Lower leg skin (tissue), 4 donors: Measurements from ENCODE around the gene PHKG2. TPM values are rescaled to one million over a fixed set of nuclear protein-coding genes. Genes with fewer than 3 reads are reported as not detected.

Source experiments
- DNase-seq, 2 donors: peaks; one replicate each; pipeline ENCODE4 v3.0.0-alpha.2; 2019; ENCODE audit warnings: low spot score in 2 of 2
- H3K4me3 ChIP-seq: fragments of 200-600 bp; sonication (generic); 2 replicates; pipeline ENCODE4 v1.5.1; 2017; ENCODE audit warnings: mild to moderate bottlenecking, low read depth; ENCODE audit not compliant: poor library complexity, severe bottlenecking
- CTCF ChIP-seq, 3 donors: fragments of 450-650 bp; IDR thresholded peaks; one replicate each; pipeline ENCODE4 v1.5.1; 2016; ENCODE audit warnings: antibody characterized with exemption in 3 of 3, mild to moderate bottlenecking in 3 of 3, moderate library complexity in 2 of 3
- POLR2A ChIP-seq, 2 donors: fragments of 450-650 bp; IDR thresholded peaks; one replicate each; pipeline ENCODE4 v1.6.1; 2016 to 2017; ENCODE audit warnings: antibody characterized with exemption in 2 of 2, mild to moderate bottlenecking in 1 of 2, moderate library complexity in 1 of 2
- WGBS, 2 donors: methylation state at CpG; one replicate each; pipeline ENCODE4 v1.1.5; 2018; 5-methylcytosine and 5-hydroxymethylcytosine counted together
- intact Hi-C: fragments of 100-400 bp; cut with DNase I; formaldehyde crosslinking; loops from one replicate; pipeline ENCODE4 v1.15.0; 2023; ENCODE audit warnings: low total_unique reads
- total RNA-seq, 4 donors: library from RNA; depleted of rRNA; stranded (reverse); fragments of >200 nt; gene quantifications; one replicate each; pipeline ENCODE4 v1.1.0, GENCODE V29; 2016

PHKG2 gene
- total RNA-seq, 4 donors from 2014 or later = 20.6 to 39.5 (median 31.5) TPM

GRCh38 chr16:30777591-30778297 lies 29.5 kb downstream of the PHKG2 start:
- no peak overlapping the region for H3K4me3 ChIP-seq
- no peak for TF ChIP-seq CTCF (IDR thresholded peaks at IDR 0.05)
- no peak for TF ChIP-seq POLR2A (IDR thresholded peaks at IDR 0.05)
- DNase-seq = no peak
- WGBS, 2 donors = 75 to 88% methylated on average over 3 to 7 of the region's 7 CpGs
- intact Hi-C loops = loop anchor here (10.0 kb wide), 1 partner anchor 53 kb away; no protein-coding TSS in a partner anchor

- intact Hi-C loops = loop anchor here (10.0 kb wide), 1 partner anchor 54 kb away; no protein-coding TSS in a partner anchor
- no peak for DNase-seq
- TF ChIP-seq POLR2A (IDR thresholded peaks at IDR 0.05) = no peak
- no peak for TF ChIP-seq CTCF (IDR thresholded peaks at IDR 0.05)
- 81 to 82% methylated on average over 14 of the region's 14 CpGs for WGBS, 2 donors
- no peak overlapping the region for H3K4me3 ChIP-seq
Observed at GRCh38 chr16:30778549-30779244, 30.5 kb downstream of the PHKG2 start.

- H3K4me3 ChIP-seq = no peak overlapping the region
- no peak for TF ChIP-seq POLR2A (IDR thresholded peaks at IDR 0.05)
- TF ChIP-seq CTCF (IDR thresholded peaks at IDR 0.05) = no peak
- intact Hi-C loops = loop anchor here (10.0 kb wide), 1 partner anchor 55 kb away; no protein-coding TSS in a partner anchor
- no peak for DNase-seq
- WGBS, 2 donors = 84 to 89% methylated on average over 6 of the region's 6 CpGs
Observed at GRCh38 chr16:30779596-30779995, 31.4 kb downstream of the PHKG2 start.

- WGBS, 2 donors = 80 to 94% methylated on average over 3 of the region's 3 CpGs
- DNase-seq = no peak
- intact Hi-C loops = no loop called here
Observed at GRCh38 chr16:30780021-30780420, 31.8 kb downstream of the PHKG2 start.

DNA sequence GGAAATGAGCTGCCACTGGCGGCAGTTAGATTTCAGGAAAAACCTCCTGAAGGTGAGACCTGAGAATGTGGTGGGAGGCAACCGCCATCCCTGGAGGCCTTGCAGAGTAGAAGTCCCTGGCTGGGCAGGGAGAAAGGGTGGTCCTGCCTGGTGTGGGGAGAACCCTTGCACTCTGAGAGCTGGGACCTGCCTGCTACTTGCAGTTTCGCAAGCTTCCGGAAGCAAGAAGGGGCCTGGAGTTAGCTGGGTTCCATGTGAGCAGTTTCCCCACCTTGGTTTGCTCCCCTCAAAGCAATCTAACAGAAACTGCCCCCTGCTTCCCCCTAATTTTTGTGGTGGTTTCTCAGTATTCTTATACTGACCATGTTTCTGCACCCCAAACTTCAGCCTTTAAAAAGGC lies 32.3 kb downstream of the PHKG2 start:
- DNase-seq = no peak
- no peak overlapping the region for H3K4me3 ChIP-seq
- intact Hi-C loops = no loop called here
- WGBS, 2 donors = 80 to 83% methylated on average over 4 of the region's 4 CpGs
- TF ChIP-seq POLR2A (IDR thresholded peaks at IDR 0.05) = no peak
- TF ChIP-seq CTCF (IDR thresholded peaks at IDR 0.05) = no peak

More at GRCh38 chr16:30780021-30780420, 31.8 kb downstream of the PHKG2 start:
- no peak for TF ChIP-seq POLR2A (IDR thresholded peaks at IDR 0.05)
- no peak for TF ChIP-seq CTCF (IDR thresholded peaks at IDR 0.05)
- no peak overlapping the region for H3K4me3 ChIP-seq
